GM19351 (cell line): ENCODE results near the gene SHROOM3.

Source experiments
- ATAC-seq: cut with Tn5 transposase; IDR thresholded peaks from one replicate; pipeline ENCODE4 v1.9.1; 2021; ENCODE audit warnings: mild to moderate bottlenecking, moderate library complexity; ENCODE audit not compliant: unreplicated experiment

Gene SHROOM3

GRCh38 chr4:76615999-76616398 is 181.0 kb downstream of the SHROOM3 start:
- ATAC-seq, result no peak

- ATAC-seq, result no peak
Observed at GRCh38 chr4:76616526-76616925, 181.5 kb downstream of the SHROOM3 start.

DNA sequence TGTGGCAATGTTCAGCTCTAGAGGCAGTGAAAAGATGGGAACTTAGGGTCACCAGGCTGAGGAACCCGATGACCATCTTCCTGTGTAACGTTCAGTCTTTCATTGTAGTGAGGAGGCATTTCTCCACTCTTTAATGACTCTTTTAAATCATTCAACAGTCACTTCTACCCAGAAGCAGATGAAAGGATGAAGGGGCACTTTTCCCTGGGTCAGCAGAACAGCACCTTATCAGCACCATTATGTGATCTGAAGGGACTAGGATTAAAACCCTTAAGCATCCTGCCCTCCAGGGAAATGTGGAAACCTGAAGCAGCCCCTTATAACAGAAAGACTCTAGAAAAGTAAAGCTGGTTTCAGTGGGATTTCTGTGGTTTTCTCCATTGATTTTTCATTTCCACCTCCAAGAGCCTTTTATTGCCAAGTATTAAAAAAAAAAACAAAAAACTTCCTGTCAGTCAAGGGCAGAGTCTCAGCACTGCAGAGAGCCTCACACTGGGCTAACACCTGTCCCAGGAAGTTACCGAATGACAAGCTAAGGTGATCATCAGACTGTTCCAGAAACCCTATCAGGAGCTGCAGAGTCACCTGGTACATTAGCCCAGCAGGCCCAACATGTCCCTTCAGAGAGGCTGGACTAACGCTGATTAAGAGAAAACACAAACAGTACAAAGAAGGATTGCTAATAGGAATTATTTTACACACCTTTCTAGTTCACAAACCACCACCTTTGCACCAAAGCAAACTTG is 185.9 kb downstream of the SHROOM3 start:
- no peak for ATAC-seq

GRCh38 chr4:76622126-76622525 is 187.1 kb downstream of the SHROOM3 start:
- no peak for ATAC-seq

DNA sequence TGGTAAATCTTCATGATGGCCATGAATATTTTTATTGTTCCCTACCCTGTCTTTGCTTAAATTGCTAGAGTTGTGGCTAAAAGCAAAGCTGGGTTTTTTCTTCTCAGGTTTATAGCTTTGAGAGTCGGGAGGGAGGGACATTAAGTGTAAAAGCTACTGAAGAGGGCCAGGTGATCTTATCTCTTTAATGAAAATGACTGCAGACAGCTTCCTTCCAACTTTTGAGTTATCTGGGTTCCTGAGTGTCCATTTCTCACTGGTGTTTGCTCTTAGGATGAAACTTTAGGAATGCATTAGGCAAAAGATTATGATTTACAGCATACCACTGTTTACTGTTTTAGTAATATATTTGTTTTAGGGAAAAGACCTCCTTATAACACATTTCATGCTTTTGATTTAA is 187.7 kb downstream of the SHROOM3 start:
- no peak for ATAC-seq

- no peak for ATAC-seq
Observed at GRCh38 chr4:76623217-76624045, 188.4 kb downstream of the SHROOM3 start.

GRCh38 chr4:76624241-76624681 is 189.2 kb downstream of the SHROOM3 start:
- no peak for ATAC-seq

- ATAC-seq, result no peak
Observed at GRCh38 chr4:76624931-76625715, 190.1 kb downstream of the SHROOM3 start.

DNA sequence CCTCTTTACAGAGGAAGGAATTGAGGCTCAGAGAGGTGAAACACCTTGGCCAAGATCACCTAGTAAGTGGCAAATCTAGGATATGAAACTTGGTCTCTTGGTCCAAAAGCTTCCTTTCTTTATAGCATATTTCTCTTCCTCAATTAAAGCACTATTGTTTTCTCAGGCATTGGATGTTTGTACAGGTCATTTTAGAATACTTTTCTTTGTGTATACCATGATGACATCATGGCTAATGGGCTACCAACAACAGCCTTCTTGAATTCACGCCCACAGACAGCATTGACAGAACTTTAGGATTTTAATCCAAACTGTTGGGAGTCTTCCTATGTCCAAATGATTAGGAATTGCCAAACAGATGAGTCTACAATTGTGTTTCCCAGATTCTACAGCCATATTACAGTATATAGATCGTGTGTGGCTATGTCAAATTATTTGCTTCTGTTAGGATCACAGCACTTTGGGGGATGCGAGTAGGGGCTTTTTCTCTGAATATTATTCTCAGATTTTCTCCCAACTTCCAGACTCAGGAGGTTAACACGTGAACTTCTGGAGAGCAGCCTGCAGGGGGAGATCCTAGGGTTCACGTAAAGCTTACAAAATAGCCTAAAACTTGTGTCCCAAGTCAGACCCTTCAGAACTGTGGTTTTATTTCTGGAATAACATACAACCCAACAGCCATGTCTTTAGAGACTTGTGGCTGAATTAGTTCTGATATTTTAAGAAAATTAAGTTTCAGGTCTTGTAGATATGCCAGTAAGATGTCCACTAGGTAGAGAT is 191.8 kb downstream of the SHROOM3 start:
- ATAC-seq, result no peak

- ATAC-seq, result no peak
Observed at GRCh38 chr4:76628251-76628650, 193.2 kb downstream of the SHROOM3 start.

DNA sequence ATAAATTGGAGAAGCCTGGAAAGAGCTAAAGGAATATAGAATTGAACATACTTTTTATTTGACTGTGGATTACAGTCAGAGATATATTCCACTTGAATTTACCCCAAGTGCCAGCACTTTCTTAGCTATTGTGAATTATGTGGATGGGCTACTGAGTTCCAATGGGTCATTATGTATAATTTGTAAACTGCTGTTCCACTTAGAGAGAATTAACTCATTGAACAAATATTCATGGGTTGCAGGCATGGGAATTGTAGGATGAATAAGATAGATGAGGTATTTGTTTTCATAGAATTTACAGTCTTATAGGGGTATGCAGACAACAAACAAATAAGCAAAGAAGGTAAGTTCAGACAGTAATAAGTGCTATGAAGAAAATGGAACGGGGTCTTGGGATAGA is 195.7 kb downstream of the SHROOM3 start:
- ATAC-seq, result no peak

DNA sequence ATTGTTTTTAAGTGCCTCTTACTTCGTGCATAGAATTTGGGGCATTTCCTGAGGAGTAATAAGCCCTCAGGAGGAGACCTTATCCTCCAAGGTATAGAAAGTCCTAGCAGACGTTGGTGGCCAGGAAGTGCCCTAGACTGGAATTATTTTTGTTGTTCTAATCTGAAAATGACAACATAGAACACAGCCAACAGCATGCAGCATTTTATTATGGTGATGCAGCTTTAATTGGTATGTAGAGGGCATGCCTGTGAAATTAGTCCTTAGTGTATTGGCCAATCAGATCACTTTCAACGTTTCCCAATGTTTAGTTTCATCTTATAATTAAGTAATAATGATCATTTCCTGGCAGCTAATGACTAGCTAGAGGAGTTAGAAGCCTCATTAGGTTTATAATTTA is 199.2 kb downstream of the SHROOM3 start:
- ATAC-seq, result no peak

GRCh38 chr4:76637712-76638361 is 202.8 kb downstream of the SHROOM3 start:
- no peak for ATAC-seq

- ATAC-seq, result no peak
Observed at GRCh38 chr4:76639288-76639687, 204.3 kb downstream of the SHROOM3 start.

DNA sequence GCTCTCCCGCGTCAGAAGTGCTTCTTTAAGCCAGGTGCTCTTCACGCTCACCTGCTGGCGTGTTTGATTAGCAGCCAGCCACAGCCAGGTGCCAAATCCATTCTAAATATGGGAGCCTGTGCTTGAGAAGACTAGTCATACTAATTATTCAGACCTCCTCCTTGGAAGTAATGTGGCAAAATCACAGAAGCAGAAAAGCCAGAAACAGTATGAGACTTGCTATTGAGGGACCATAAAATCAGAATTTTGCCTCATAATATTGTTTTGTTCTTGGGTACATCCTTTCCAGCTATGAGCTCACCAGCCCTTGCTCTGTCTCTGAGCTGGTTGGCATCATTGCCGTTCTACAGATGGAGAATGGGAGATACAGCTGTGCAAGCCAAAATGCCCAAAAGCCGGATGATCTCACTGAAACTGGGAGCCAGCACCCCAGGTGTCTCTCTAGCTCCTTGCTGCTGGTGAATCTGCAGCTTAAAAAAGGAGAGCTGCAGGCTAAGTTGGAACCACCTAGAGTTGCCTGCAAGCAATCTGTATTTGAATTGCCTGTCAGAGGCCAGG is 205.4 kb downstream of the SHROOM3 start:
- ATAC-seq, result no peak

DNA sequence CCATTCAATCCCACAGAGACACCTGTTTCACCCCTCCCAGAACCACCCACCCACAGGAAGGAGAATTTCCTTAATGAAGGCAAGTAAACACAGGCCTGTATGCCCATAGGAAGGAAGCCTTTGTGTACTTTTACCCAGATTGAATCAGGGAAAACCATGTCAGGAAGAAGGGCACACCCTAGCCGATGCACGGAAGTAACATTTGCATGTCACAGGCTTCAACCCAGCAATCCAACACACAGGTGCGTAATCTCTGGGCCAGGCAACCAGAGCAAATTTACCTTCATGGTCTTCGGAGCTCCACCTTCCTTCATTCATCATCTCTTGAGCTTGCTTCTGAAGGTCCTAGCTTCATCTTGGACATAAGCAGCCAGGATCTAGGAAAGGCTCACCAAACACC is 206.3 kb downstream of the SHROOM3 start:
- ATAC-seq, result no peak

- no peak for ATAC-seq
Observed at GRCh38 chr4:76641758-76642157, 206.7 kb downstream of the SHROOM3 start.

DNA sequence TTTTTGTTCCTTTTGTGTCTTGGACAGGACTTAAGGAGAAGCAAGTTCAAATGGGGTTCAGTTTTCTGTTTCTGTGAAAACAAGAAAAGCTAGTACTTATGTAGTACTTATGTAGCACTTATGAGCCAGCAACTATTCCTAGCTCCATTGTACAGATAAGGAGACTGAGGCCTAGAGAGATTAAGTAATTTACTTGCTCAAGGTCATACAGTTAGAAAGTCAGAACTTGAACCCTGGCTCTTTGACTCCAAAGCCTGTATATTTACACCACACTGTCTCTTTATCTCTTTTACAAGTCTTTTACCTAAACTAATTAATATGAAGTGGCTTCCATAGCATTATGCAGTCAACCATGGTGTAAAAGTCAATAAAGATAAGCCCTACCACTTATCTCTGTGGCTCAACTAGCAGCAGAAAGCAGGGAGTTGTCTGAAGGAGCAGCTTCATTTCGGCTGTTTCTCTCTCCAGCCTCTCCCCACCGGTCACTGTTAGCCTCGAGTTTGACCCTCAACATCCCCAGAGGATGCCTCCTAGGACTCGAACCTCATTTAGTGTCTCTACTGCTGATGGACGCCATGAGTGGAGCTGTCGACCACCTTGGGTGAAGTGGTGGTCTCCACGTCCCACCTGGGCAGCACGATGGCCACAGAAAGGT is 209.9 kb downstream of the SHROOM3 start:
- ATAC-seq, result no peak

DNA sequence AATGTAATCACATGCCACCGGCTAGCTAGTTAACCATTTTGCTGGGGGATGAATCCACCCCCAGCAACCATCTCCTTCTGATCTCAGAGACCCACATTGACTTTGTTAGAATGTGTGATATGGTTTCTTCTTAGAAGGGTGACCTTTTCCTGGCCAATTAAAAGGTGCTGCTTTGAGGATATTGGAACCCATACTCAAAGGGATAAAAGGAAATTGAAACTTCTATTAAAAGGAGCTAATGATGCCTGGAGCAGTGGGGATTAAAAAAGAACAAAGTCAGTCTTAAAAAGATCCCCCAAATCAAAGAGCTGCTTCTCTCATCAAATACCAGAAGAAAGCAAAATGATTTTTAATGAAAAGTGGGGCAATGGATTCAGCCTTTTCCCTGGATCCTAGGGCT is 214.1 kb downstream of the SHROOM3 start:
- ATAC-seq, result no peak
